GM21737 (cell line): ENCODE results near the gene STAMBPL1.
"Not testable (repeated sequence)": the region's sequence is repeated elsewhere in the genome, so short reads cannot be mapped to it uniquely, and the experiment has no call there.

Experiments used
- ATAC-seq: cut with Tn5 transposase; IDR thresholded peaks from one replicate; pipeline ENCODE4 v1.9.1; 2021; ENCODE audit warnings: mild to moderate bottlenecking, moderate library complexity; ENCODE audit not compliant: unreplicated experiment

Gene STAMBPL1

DNA sequence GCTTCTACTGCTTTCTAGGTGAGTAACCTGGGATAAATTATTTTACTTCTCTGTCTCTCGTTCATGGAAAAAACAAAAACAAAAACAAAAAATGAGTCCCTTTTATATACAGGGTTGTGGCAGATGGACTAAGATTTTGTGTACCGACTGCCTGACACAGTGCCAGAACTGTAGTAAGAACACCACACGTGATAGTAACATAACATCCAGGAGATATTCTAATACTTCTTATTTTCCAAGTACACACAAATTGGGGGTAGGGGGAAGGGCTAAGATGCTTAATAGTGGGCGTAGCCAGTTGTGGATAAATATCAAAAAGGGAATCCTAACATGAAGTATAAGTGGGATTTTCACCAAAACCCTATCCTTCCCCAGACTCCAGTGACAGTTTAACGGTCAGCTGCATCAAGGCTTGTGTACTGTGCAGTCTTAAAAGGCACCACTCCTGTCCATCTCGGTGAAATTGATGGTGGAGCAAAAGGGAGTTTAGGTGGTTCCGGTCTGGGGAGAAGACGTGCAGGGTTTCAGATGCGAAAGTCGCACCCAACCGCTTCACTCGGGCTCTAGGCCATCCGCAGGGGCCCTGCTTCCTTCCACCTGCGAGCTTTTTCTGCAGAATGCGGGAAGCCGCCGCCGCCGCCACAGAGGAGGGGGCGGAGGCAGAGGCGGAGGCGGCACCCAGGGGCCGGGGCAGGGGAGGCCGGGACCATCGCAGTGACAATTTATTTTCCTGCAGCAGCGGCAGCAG, at the start of gene STAMBPL1:
TSS of gene STAMBPL1 (plus strand) at position 712 of the 748 bp plus-strand sequence. CDS start 21,464 bp downstream, outside the sequence.
- peak; percentile 52 for ATAC-seq

DNA sequence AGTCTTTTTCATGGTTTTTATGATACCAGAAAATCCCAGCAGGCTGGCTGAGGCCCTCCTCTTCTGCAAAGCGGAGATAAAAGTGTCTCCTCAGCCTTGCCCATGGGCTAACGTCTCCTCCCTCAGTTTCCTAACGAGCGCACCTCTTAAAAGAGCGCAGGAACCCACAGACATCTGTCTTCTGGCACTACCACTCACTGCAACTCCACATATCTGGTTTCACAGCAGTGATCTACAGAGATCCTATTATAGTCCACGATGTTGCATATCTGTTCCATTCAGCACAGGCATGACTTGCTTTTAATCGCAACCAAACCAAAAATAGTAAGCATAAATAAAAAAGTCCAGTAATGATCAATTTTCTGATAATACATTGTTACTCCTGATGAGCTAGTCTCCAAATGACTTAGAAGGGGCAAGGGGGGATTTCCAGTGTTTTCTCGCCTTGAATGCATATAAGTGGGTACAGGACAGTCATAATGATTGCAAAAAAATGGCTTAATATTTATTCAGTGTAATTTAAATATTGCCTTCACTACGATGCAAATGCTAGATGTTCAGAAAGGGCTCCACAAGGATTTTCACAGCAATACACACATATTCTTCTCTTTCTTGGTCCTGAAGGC, 49.3 kb upstream of the STAMBPL1 start:
- ATAC-seq = no peak

DNA sequence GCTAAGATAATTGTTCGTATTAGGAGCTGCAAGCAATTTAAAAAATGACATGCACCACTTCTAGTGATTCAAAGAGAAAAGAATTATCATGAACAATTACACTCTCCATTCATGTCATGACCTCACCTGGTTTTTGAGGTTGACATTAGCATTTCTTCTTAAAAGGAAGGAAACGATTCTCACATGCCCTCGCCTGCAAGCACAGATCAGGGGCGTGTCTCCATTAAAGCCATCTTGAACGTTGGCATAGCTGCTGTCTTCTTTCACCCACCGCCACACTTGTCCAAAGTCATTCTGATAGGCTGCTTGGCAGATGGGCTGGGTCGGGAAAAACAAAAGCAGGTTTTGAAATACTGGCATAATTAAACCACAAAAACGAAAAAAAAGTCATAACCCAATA, 48.3 kb upstream of the STAMBPL1 start:
- no peak for ATAC-seq

DNA sequence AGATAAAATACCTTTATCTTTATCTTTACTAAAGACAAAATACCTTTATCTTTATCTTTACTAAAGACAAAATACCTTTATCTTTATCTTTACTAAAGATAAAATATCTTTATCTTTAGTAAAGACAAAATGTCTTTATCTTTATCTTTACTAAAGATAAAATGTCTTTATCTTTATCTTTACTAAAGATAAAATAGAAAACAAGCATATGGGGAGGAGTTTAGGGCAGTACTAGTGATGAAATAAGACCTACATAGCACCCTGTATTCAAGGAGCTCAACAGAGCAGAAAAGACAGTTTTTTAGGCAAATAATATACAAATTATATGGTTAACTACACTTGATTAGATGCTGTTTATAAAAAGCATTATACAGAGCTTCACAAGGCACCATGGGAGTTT, 47.7 kb upstream of the STAMBPL1 start:
- no peak for ATAC-seq

DNA sequence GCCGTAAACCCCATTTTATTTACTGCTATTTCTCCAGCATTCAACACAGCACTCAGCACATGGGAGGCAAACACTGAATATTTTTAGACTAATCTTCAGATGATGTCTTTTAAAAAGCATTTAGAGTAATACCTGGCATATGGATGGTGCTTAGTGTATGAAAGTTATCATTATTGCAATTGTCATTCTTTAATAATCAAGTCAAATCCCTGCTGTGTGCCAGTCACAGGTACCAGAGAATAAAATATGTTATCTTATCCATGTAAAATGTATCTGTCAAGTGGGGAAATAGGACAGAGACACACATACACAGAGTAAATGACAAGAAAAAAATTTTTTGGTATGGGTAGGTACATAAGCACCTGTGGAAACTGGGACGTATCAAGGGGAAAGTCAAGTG, 46.9 kb upstream of the STAMBPL1 start:
- no peak for ATAC-seq

DNA sequence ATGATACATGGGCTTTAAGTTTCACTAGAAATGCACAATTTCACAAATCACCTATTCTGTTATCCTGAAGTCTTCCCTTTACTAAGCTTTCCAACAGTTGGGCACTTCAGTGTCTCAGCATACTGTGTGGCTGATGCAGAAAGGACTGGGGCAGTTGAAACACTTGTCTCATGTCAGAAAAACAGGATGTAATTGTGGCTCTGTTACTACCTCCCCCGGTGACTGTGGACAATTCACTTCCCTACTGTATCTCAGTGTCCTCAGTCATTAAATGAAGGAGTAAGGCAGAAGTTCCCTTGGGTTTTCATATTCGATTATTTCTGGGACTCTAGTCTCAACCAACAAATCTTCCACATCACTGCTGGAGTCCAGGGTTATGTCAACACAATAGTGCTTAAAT, 46.3 kb upstream of the STAMBPL1 start:
- ATAC-seq = no peak

DNA sequence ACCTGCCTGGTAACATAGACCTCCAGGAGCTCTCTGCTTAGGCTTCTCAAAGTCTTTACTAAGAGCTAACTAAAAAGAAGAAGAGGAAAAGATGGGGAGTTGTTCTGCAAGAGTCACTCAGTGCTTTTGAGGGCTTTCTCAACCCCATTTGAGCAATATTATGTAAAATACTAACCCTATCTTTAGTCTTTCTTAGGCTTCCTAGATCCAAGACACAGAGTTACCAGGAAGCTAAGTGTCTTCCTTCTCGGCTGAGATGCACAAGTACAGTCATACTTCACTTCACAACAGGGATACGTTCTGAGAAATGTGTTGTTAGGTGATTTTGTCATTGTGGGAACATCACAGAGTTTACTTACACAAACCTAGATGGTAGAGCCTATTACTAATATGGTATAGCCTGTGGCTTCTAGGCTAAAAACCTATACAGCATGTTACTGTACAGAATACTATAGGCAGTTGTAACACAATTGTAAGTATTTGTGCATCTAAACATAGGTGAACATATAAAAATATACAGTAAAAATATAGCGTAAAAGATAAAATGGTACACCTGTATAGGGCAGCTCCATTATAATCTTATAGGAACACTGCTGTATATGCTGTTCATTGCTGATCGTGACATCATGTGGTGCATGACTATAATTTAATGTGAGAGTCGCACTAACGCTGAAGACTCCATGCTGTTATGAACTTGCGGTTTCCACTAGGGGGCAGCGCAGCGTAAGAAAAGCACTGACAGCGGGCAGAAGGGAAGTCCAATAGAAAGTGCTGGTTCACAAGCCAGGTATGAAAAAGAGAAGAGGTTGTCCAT, 44.7 kb upstream of the STAMBPL1 start:
- ATAC-seq = peak; percentile 55

DNA sequence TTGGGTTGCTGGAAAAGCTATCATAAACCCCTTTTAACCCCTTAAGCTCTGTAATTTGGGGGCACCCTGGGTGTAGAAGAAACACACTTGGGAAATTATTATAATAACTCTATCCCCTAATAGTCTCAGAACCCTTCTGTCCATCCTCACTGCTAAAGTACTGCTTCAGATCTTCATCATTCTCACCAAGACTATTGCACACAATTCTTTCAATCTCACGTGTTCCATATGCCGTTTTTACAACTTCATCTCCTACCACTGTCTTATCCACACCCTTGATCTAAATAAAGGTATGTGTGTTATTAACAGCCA, 44.2 kb upstream of the STAMBPL1 start:
- peak; percentile 12 for ATAC-seq

DNA sequence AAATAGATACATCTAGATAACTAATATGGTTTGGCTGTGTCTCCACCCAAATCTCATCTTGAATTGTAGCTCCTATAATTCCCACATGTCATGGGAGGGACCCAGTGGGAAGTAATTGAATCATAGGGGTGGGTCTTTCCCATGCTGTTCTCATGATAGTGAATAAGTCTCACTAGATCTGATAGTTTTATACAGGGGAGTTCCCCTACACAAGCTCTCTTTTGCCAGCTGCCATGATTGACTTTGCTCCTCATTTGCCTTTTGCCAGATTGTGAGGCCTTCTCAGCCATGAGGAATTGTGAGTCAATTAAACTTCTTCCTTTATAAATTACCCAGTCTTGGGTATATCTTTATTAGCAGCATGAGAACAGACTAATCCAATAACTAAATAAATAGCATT, 42.4 kb upstream of the STAMBPL1 start:
- not testable (repeated sequence) for ATAC-seq

DNA sequence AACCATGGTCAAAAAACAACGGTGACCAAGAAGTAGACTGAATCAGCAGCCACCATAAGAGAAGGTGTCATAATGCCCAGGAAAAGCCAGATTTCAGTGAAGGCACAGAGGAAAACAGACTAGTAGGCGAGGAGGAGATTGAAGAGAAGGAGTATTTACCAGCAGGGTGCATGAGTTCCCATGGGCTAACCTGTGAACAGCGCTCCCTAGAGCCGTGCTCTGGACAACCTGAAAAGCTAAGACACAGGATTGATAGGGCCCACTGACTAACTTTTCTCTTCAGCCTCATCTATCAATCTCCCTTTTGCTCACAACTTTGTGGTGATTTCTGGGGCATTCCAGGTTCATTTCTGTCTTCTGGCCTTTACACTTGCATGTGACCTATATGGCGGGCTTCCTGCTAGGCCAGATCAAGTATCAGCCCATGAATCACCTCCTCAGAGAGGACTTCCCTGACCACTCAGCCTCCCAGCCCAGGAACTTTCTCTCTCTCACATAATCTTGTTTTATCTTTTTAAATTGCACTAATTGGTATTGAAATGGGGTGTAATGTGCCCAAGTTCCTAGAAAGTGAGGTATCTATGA, 41.2 kb upstream of the STAMBPL1 start:
- no peak for ATAC-seq

DNA sequence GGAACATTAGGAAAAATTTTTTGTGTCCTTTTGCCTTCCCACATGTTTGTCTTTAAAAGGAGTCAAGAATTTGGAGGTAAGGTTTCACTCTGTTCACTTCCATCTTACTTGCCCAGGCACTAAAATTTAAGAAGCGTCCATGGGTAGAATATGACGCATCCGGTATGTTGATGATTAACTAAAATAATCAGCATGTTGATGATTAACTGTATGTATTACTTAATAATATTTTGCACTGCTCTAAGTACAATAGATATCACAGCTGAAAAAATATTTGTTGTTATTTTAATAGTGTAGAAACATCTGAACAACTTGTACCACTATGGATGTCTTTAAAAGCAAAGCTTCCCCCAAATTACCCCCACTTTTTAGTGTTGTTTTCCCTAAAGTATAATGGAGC, 39.9 kb upstream of the STAMBPL1 start:
- no peak for ATAC-seq

DNA sequence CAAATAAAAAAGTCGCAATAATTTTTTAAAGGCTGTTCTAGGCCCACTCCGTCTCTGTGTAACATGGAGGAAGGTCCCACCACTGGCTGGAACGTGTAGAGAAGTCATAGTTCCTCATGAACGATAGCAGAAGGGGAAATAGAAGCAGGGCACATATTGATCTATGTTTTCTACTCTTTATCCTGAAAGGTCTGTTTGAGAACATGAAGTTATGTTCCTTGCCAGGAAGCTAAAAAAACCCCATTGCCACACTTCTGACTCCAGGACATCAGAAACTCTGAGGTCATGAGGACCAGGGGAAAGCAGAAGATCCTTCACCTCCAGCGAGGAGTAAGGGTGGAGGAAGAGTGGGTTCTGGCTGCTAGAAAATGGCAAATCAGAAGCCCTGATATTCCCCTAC, 39.2 kb upstream of the STAMBPL1 start:
- no peak for ATAC-seq

DNA sequence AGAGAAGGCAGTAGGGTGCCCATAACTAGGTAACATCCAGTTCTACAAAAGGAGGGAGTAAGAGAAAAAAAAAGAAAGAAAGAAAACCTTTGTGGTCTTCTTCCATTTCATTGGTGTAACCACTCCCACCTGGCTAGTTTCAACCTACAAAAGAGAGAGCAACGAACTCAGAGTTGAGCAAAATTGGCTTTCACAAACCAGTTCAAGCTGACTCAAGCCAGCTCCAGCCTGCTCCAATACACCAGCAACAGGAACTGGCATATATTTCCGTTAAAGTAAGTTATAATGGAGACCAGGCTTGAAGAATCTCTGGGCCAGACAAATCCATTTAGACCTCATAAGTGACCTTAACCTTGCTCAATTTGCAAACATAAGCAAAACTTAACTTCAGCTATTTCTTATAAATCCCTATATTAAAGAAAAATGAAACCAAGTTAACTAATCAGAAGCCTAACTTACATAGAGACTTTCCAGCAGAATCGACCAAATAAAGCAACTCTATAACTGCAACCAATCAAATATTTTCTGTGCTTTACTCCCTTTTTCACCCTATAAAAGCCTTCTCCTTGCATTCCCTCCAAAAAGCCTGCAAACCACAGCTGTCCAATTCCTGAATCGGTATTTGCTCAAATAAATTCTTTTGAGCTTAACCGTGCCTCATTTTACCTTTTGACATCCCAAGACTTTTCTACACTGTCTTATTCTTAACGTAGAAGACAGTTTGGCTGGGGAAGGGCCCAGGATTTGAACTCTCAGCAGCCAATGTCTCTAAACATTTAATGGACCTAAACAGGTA, 38.5 kb upstream of the STAMBPL1 start:
- ATAC-seq = no peak

DNA sequence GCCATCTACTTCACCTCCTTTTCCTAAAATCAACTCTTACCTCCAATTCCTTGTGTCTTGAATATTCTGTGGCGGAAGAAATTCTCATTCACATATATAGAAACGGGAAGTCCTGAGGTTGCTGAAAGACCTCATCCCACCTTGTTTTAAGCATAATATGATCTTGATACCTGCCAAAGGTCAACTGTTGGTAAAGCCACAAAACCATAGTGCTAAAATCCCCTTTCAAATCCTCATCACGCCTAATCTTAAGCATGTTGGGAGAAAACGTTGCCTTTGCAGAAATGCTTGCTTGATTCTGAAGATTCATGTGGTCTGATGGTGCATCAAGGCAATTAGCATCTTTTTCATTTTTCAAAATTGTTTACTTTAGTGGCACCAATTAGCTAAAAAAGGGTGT, 36.9 kb upstream of the STAMBPL1 start:
- no peak for ATAC-seq

DNA sequence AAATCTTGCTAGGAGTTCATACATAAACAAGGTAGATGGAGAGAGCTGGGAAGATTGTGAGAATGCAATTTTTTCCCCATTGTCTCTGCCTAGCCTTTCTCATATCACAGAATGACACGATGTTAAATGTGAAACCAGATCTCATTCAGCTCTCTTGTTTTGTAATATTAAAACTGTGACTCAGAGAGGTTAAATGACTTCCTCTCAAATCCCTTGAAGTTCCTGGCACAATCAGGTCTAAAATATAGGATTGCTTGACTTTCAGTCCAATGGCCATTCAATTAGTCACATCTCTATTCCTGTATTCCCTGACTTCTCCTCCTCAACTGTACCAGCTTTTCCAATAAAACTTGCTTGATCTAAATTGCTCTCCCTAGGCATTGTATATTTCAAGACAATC, 31.5 kb upstream of the STAMBPL1 start:
- ATAC-seq = no peak

DNA sequence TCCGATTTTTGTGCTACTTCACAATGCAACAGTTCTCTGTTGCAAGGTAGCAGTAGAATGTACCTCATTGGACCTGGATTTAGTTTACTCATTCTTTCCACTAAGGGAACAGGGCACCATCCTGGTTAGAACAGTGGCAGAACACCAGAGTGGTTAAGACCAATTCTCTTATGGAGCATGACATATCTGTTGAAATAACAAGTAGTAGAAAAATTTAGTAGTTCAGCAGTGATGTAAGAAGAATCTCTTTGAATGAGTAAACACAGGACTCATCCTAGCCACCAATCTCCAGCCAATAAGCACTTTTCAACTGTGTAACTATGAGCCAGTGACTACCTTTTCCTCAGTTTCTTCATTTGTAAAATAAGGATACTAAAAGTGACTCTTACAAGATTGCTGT, 30.8 kb upstream of the STAMBPL1 start:
- ATAC-seq = no peak

DNA sequence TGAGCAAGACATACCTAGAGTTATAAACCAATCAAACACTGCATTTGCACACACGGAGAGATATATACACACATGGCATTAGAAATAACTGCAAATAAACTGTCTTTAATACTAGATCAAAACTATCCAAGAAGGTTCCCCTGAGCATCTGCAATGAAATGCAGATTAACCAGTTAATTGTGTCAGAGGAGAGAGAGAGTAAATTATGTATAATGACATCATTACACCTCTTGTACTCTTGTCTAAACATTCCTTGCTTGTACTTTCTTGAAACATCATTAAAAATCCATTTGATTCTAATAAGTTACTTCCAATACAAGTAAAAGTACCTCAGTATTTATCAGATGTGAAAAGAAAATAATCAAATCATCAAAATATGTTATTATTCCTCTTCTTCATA, 29.3 kb upstream of the STAMBPL1 start:
- ATAC-seq = no peak

DNA sequence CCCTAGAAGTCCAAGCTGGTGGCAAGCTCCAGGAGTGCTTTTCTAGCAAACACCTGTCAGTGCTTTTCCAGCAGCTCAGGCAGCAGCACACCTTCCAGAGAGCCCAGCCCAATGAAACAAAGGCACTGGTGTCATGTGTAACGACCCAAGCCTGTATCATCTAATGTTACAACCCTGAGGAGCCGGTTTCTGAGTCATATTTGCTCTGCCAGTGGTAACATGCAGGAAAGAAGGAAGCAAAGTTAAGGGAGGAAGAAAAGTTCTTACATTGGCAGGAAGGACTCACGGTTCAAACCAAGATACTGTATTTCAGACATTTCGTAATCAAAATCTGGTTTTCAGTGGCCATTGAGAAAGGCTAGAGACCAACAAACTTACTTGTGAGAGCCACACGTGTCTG, 28.3 kb upstream of the STAMBPL1 start, which contains the start of gene ANKRD22:
TSS of gene ANKRD22 (minus strand) at position 139 of the 400 bp plus-strand sequence. CDS start 237 bp downstream, outside the sequence.
- ATAC-seq = no peak

DNA sequence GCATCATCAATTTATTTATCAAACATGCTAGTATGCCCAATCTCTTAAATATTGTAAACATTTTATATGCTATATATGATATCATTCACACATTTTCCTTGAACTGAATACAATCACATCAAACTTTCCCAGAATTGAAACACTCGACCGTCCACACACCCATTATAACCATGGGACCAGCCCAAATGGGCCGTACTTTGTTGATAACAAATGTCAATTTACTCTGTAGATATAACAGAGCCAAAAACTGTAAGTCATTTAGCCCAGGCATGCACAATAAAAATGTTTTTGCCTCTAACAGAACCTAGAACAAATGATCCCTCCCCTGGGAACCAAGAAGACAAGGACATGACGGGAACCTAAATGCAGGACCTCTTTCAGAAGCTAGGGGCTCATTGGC, 27.7 kb upstream of the STAMBPL1 start:
- ATAC-seq = no peak

DNA sequence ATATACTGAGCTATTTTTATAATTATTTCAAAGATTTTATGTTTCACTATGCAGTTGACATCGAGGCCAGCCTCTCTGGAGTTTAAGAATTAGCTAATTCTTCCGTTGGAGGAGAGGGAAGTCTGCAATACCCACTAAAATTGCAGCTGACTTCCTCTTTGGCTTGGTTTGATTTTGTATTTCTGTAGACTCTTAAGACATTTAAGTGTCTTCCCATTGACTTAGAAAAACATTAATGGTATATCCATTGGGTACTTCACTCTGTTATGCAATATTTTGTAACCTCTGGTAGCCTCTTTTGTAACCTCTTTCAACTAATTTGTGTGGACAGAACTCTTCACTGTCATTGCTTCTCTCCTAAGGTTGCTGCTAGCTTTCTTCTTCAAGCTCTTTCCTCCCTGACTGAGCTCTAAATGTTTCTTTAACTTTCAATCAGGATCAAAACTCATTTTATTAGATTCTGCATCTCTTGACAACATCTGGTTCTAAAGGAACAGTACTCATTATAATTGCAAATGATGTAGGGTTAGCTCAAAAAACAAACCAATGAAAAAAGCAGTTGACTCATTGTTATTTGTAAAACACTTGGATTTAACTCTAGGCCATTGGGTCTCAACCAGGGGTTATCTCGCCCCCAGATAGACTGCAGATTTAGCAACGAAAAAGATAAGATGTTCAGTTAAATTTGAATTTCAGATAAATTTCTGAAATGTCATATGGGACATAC, 26.7 kb upstream of the STAMBPL1 start:
- no peak for ATAC-seq
